HG03378 (cell line): ENCODE data around the gene ZNF488.

Source experiments
- ATAC-seq: cut with Tn5 transposase; IDR thresholded peaks from one replicate; pipeline ENCODE4 v1.9.1; 2021; ENCODE audit warnings: mild to moderate bottlenecking, moderate library complexity; ENCODE audit not compliant: unreplicated experiment

The ZNF488 gene

GRCh38 chr10:47332371-47332770 lies 51.7 kb downstream of the ZNF488 start:
- ATAC-seq: no peak

GRCh38 chr10:47331954-47332353 lies 52.1 kb downstream of the ZNF488 start:
- ATAC-seq: no peak

- no peak for ATAC-seq
These were observed 52.6 kb downstream of the ZNF488 start for GRCh38 chr10:47331491-47331890.

- no peak for ATAC-seq
These were observed 53.3 kb downstream of the ZNF488 start for GRCh38 chr10:47330804-47331203.

- no peak for ATAC-seq
These were observed 53.7 kb downstream of the ZNF488 start for GRCh38 chr10:47330366-47330765.

GRCh38 chr10:47329855-47330254 lies 54.2 kb downstream of the ZNF488 start:
- no peak for ATAC-seq

GRCh38 chr10:47326927-47327330 lies 57.2 kb downstream of the ZNF488 start:
- no peak for ATAC-seq

- ATAC-seq: no peak
These were observed 57.7 kb downstream of the ZNF488 start for GRCh38 chr10:47326306-47326926.

GRCh38 chr10:47325303-47326291 lies 58.5 kb downstream of the ZNF488 start:
- ATAC-seq: no peak

GRCh38 chr10:47323636-47324296 lies 60.3 kb downstream of the ZNF488 start:
- ATAC-seq: no peak

GRCh38 chr10:47323087-47323486 lies 61.0 kb downstream of the ZNF488 start:
- ATAC-seq: no peak

GRCh38 chr10:47322300-47323061 lies 61.6 kb downstream of the ZNF488 start, which contains the start of gene GDF2:
TSS of gene GDF2 (plus strand) at chr10:47322454. CDS start at chr10:47322669, 215 bp downstream.
- ATAC-seq: no peak

GRCh38 chr10:47321521-47322195 lies 62.4 kb downstream of the ZNF488 start:
- ATAC-seq: no peak

- no peak for ATAC-seq
These were observed 63.3 kb downstream of the ZNF488 start for GRCh38 chr10:47320812-47321211.

GRCh38 chr10:47319784-47320183 lies 64.3 kb downstream of the ZNF488 start:
- no peak for ATAC-seq

- no peak for ATAC-seq
These were observed 65.4 kb downstream of the ZNF488 start for GRCh38 chr10:47318706-47319105.

- no peak for ATAC-seq
These were observed 66.8 kb downstream of the ZNF488 start for GRCh38 chr10:47317251-47317650.

- ATAC-seq: no peak
These were observed 68.0 kb downstream of the ZNF488 start for GRCh38 chr10:47316131-47316530.
